Measurements from ENCODE around the gene ACTRT2.

DNA sequence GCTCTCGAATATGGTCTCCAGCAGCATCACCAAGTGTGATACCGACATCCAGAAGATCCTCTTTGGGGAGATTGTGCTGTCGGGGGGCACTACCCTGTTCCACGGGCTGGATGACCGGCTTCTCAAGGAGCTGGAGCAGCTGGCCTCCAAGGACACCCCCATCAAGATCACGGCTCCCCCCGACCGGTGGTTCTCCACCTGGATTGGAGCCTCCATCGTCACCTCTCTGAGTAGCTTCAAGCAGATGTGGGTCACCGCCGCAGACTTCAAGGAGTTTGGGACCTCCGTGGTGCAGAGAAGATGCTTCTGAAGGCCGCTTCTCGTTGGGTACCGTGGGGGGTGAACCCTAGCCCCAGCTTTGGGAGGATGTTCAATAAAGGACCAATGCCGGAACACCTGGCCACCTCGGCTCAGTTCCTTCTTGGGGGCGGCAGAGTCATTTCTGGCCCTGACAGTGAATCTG lies 1.3 kb downstream of the ACTRT2 start:
- TF ChIP-seq, protein P1, sequence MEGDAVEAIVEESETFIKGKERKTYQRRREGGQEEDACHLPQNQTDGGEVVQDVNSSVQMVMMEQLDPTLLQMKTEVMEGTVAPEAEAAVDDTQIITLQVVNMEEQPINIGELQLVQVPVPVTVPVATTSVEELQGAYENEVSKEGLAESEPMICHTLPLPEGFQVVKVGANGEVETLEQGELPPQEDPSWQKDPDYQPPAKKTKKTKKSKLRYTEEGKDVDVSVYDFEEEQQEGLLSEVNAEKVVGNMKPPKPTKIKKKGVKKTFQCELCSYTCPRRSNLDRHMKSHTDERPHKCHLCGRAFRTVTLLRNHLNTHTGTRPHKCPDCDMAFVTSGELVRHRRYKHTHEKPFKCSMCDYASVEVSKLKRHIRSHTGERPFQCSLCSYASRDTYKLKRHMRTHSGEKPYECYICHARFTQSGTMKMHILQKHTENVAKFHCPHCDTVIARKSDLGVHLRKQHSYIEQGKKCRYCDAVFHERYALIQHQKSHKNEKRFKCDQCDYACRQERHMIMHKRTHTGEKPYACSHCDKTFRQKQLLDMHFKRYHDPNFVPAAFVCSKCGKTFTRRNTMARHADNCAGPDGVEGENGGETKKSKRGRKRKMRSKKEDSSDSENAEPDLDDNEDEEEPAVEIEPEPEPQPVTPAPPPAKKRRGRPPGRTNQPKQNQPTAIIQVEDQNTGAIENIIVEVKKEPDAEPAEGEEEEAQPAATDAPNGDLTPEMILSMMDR (conservative IDR thresholded peaks at IDR 0.05 in 1 of 2, IDR thresholded peaks at IDR 0.05 in 1 of 2; ENCODE audit: extremely low read depth in 1 of 2, insufficient read depth in 1 of 2, low read depth in 1 of 2, low read length in 2 of 2): no peak
- TF ChIP-seq EZH2 (IDR thresholded peaks at IDR 0.05; ENCODE audit: borderline replicate concordance, low read length): no peak
